ENCODE measurements around the gene CPB1.

- no peak for TF ChIP-seq CTCF (IDR thresholded peaks at IDR 0.05)
- no peak for TF ChIP-seq POLR2A (IDR thresholded peaks at IDR 0.05)
Measured at GRCh38 chr3:148809835-148810234, 17.8 kb upstream of the CPB1 start.

All from heart left ventricle (tissue), 13 donors.